ENCODE data around the gene IL17RD. TPM values are rescaled to one million over a fixed set of nuclear protein-coding genes. Genes with fewer than 3 reads are reported as not detected.

The IL17RD gene
- total RNA-seq, 1 donor from 2014 or later: 30.4 TPM

- H3K4me3 Mint-ChIP-seq (ENCODE audit: low read depth): peak overlapping the region; percentile 74
- TF ChIP-seq CTCF (IDR thresholded peaks at IDR 0.05; ENCODE audit: unreplicated experiment): no peak
- peaks cover 5% of the 10 kb centered on the region for H3K36me3 Mint-ChIP-seq (ENCODE audit: insufficient read depth)
- H3K4me1 Mint-ChIP-seq (ENCODE audit: low read depth): peaks cover 13% of the 10 kb centered on the region
- H3K27me3 Mint-ChIP-seq: peaks cover 36% of the 10 kb centered on the region
- H3K27ac Mint-ChIP-seq: peak overlapping the region; percentile 79
- no peaks in the 10 kb centered on the region for H3K9me3 Mint-ChIP-seq (ENCODE audit: low read depth)
- no peak for DNase-seq (ENCODE audit: low spot score, unreplicated experiment)
These were observed 87.4 kb downstream of the IL17RD start for GRCh38 chr3:57077630-57078343.

GRCh38 chr3:57076422-57076951 lies 88.7 kb downstream of the IL17RD start:
- Mint-ChIP-seq H3K36me3 (ENCODE audit: insufficient read depth) (peaks cover 5% of the 10 kb centered on the region), H3K27ac (no peak overlapping the region), H3K9me3 (ENCODE audit: low read depth) (no peaks in the 10 kb centered on the region), H3K4me1 (ENCODE audit: low read depth) (peaks cover 13% of the 10 kb centered on the region), H3K4me3 (ENCODE audit: low read depth) (no peak overlapping the region), H3K27me3 (peaks cover 31% of the 10 kb centered on the region)
- no peak for TF ChIP-seq CTCF (IDR thresholded peaks at IDR 0.05; ENCODE audit: unreplicated experiment)
- no peak for DNase-seq (ENCODE audit: low spot score, unreplicated experiment)

GRCh38 chr3:57074135-57074534 lies 91.0 kb downstream of the IL17RD start:
- H3K36me3 Mint-ChIP-seq (ENCODE audit: insufficient read depth): peaks cover 7% of the 10 kb centered on the region
- no peak for DNase-seq (ENCODE audit: low spot score, unreplicated experiment)
- H3K4me3 Mint-ChIP-seq (ENCODE audit: low read depth): no peak overlapping the region
- peaks cover 13% of the 10 kb centered on the region for H3K27me3 Mint-ChIP-seq
- no peak overlapping the region for H3K27ac Mint-ChIP-seq
- peaks cover 13% of the 10 kb centered on the region for H3K4me1 Mint-ChIP-seq (ENCODE audit: low read depth)
- TF ChIP-seq CTCF (IDR thresholded peaks at IDR 0.05; ENCODE audit: unreplicated experiment): no peak
- H3K9me3 Mint-ChIP-seq (ENCODE audit: low read depth): peaks cover 3% of the 10 kb centered on the region

- Mint-ChIP-seq H3K4me1 (ENCODE audit: low read depth) (peaks cover 13% of the 10 kb centered on the region), H3K27me3 (peaks cover 13% of the 10 kb centered on the region), H3K9me3 (ENCODE audit: low read depth) (peaks cover 3% of the 10 kb centered on the region), H3K4me3 (ENCODE audit: low read depth) (no peak overlapping the region), H3K27ac (no peak overlapping the region), H3K36me3 (ENCODE audit: insufficient read depth) (peaks cover 7% of the 10 kb centered on the region)
- no peak for TF ChIP-seq CTCF (IDR thresholded peaks at IDR 0.05; ENCODE audit: unreplicated experiment)
- no peak for DNase-seq (ENCODE audit: low spot score, unreplicated experiment)
These were observed 91.5 kb downstream of the IL17RD start for GRCh38 chr3:57073628-57074027.

- no peak for TF ChIP-seq CTCF (IDR thresholded peaks at IDR 0.05; ENCODE audit: unreplicated experiment)
- Mint-ChIP-seq H3K27me3 (no peaks in the 10 kb centered on the region), H3K9me3 (ENCODE audit: low read depth) (peaks cover 3% of the 10 kb centered on the region), H3K27ac (peak overlapping the region; percentile 62), H3K4me1 (ENCODE audit: low read depth) (no peaks in the 10 kb centered on the region), H3K4me3 (ENCODE audit: low read depth) (no peak overlapping the region), H3K36me3 (ENCODE audit: insufficient read depth) (peaks cover 5% of the 10 kb centered on the region)
- no peak for DNase-seq (ENCODE audit: low spot score, unreplicated experiment)
These were observed 95.7 kb downstream of the IL17RD start for GRCh38 chr3:57069503-57069902.
